ENCODE results near the gene HBG2. TPM values are rescaled to one million over a fixed set of nuclear protein-coding genes. Genes with fewer than 3 reads are reported as not detected.

HBG2 gene
- total and polyA plus RNA-seq, 4 donors = 0.31 to 13,246 (median 4.6) TPM

- no peak overlapping the region for H3K4me3 ChIP-seq
- ATAC-seq (ENCODE audit: insufficient read depth, low FRiP score) (no peak), DNase-seq (no peak)
- no peak overlapping the region for H3K9ac ChIP-seq (ENCODE audit: insufficient read depth in 1 of 2, low read length in 2 of 2)
- H3K9me3 ChIP-seq (ENCODE audit: control insufficient read depth in 4 of 4, insufficient read depth in 3 of 4, low read length in 3 of 4) = no peaks in the 10 kb centered on the region
- no peak for TF ChIP-seq CTCF (IDR thresholded peaks at IDR 0.05; ENCODE audit: control extremely low read depth, extremely low read depth)
- H3K27me3 ChIP-seq (ENCODE audit: control insufficient read depth in 3 of 3, insufficient read depth in 3 of 3, low read length in 2 of 3) = no peaks in the 10 kb centered on the region
- no peaks in the 10 kb centered on the region for H3K4me1 ChIP-seq (ENCODE audit: control insufficient read depth in 5 of 5, insufficient read depth in 5 of 5, low read length in 5 of 5)
- H3K27ac ChIP-seq (ENCODE audit: low read depth in 1 of 2, low read length in 1 of 2) = no peak overlapping the region
- WGBS, 2 donors = 66 to 73% methylated on average over 1 of the region's 1 CpG
- H3K36me3 ChIP-seq (ENCODE audit: control insufficient read depth in 4 of 4, insufficient read depth in 4 of 4, low read length in 4 of 4) = no peaks in the 10 kb centered on the region
Measured at GRCh38 chr11:5252919-5253265, 1.7 kb downstream of the HBG2 start.

GRCh38 chr11:5252192-5252918 is 2.2 kb downstream of the HBG2 start:
- H3K9ac ChIP-seq (ENCODE audit: insufficient read depth in 1 of 2, low read length in 2 of 2) = no peak overlapping the region
- ATAC-seq (ENCODE audit: insufficient read depth, low FRiP score) (no peak), DNase-seq (peak in 2 of 3 donors; percentile 8 to 9)
- no peak overlapping the region for H3K27ac ChIP-seq (ENCODE audit: low read depth in 1 of 2, low read length in 1 of 2)
- WGBS, 2 donors = 68 to 78% methylated on average over 9 of the region's 9 CpGs
- H3K4me3 ChIP-seq = no peak overlapping the region
- no peaks in the 10 kb centered on the region for H3K36me3 ChIP-seq (ENCODE audit: control insufficient read depth in 4 of 4, insufficient read depth in 4 of 4, low read length in 4 of 4)
- TF ChIP-seq CTCF (IDR thresholded peaks at IDR 0.05; ENCODE audit: control extremely low read depth, extremely low read depth) = no peak
- H3K4me1 ChIP-seq (ENCODE audit: control insufficient read depth in 5 of 5, insufficient read depth in 5 of 5, low read length in 5 of 5) = no peaks in the 10 kb centered on the region
- no peaks in the 10 kb centered on the region for H3K9me3 ChIP-seq (ENCODE audit: control insufficient read depth in 4 of 4, insufficient read depth in 3 of 4, low read length in 3 of 4)
- no peaks in the 10 kb centered on the region for H3K27me3 ChIP-seq (ENCODE audit: control insufficient read depth in 3 of 3, insufficient read depth in 3 of 3, low read length in 2 of 3)

GRCh38 chr11:5251746-5252145 is 2.8 kb downstream of the HBG2 start:
- Histone ChIP-seq H3K9me3 (ENCODE audit: control insufficient read depth in 4 of 4, insufficient read depth in 3 of 4, low read length in 3 of 4) (no peaks in the 10 kb centered on the region), H3K27me3 (ENCODE audit: control insufficient read depth in 3 of 3, insufficient read depth in 3 of 3, low read length in 2 of 3) (no peaks in the 10 kb centered on the region), H3K9ac (ENCODE audit: insufficient read depth in 1 of 2, low read length in 2 of 2) (no peak overlapping the region), H3K36me3 (ENCODE audit: control insufficient read depth in 4 of 4, insufficient read depth in 4 of 4, low read length in 4 of 4) (no peaks in the 10 kb centered on the region), H3K4me3 (no peak overlapping the region), H3K4me1 (ENCODE audit: control insufficient read depth in 5 of 5, insufficient read depth in 5 of 5, low read length in 5 of 5) (no peaks in the 10 kb centered on the region), H3K27ac (ENCODE audit: low read depth in 1 of 2, low read length in 1 of 2) (no peak overlapping the region)
- WGBS, 2 donors = 31 to 62% methylated on average over 2 of the region's 2 CpGs
- TF ChIP-seq CTCF (IDR thresholded peaks at IDR 0.05; ENCODE audit: control extremely low read depth, extremely low read depth) = no peak
- DNase-seq (no peak), ATAC-seq (ENCODE audit: insufficient read depth, low FRiP score) (no peak)

Data from lung (tissue), 12 donors.